H9 (cell line): Measurements from ENCODE around the gene EPS15. TPM values are rescaled to one million over a fixed set of nuclear protein-coding genes. Genes with fewer than 3 reads are reported as not detected.

Source experiments
- DNase-seq: peaks from one replicate; pipeline ENCODE4 v3.0.0-alpha.2; 2017
- H2AFZ ChIP-seq: one replicate; pipeline ENCODE4 v1.6.1; 2013; ENCODE audit warnings: mild to moderate bottlenecking, low read length, control low read depth, moderate library complexity
- H2AK5ac ChIP-seq: 2 replicates; pipeline ENCODE4 v1.6.1; 2013; ENCODE audit warnings: low read length, control low read depth, mixed read lengths; ENCODE audit not compliant: insufficient read length
- H2BK120ac ChIP-seq: one replicate; pipeline ENCODE4 v1.6.1; 2013; ENCODE audit warnings: low read depth, mild to moderate bottlenecking, low read length, control low read depth, inconsistent platforms; ENCODE audit not compliant: poor library complexity, severe bottlenecking
- H2BK12ac ChIP-seq: 2 replicates; pipeline ENCODE4 v1.6.1; 2013; ENCODE audit warnings: low read length, control low read depth, mixed read lengths, low read depth; ENCODE audit not compliant: insufficient read length
- H2BK15ac ChIP-seq: 2 replicates; pipeline ENCODE4 v1.6.1; 2013; ENCODE audit warnings: low read depth, low read length, control low read depth
- H2BK20ac ChIP-seq: one replicate; pipeline ENCODE4 v1.6.1; 2013; ENCODE audit warnings: low read depth, mild to moderate bottlenecking, low read length, control low read depth, inconsistent platforms; ENCODE audit not compliant: poor library complexity, severe bottlenecking
- H2BK5ac ChIP-seq: 2 replicates; pipeline ENCODE4 v1.6.1; 2013; ENCODE audit warnings: low read length, control low read depth, mixed read lengths; ENCODE audit not compliant: insufficient read length
- H3K14ac ChIP-seq: 2 replicates; pipeline ENCODE4 v1.6.1; 2013; ENCODE audit warnings: low read length, control low read depth; ENCODE audit not compliant: insufficient read depth
- H3K18ac ChIP-seq: 2 replicates; pipeline ENCODE4 v1.6.1; 2013; ENCODE audit warnings: low read depth, mild to moderate bottlenecking, mixed read lengths, low read length, control low read depth; ENCODE audit not compliant: insufficient read length
- H3K23ac ChIP-seq: 2 replicates; pipeline ENCODE4 v1.6.1; 2013; ENCODE audit warnings: low read length, control low read depth, mixed read lengths, low read depth; ENCODE audit not compliant: insufficient read length
- H3K23me2 ChIP-seq: 2 replicates; pipeline ENCODE4 v1.6.1; 2013; ENCODE audit warnings: low read depth, mild to moderate bottlenecking, mixed read lengths, low read length, control low read depth; ENCODE audit not compliant: insufficient read length, poor library complexity, severe bottlenecking
- H3K27ac ChIP-seq: 2 replicates; pipeline ENCODE4 v1.5.1; 2013; ENCODE audit warnings: low read length, control low read depth, mixed read lengths, low read depth; ENCODE audit not compliant: insufficient read length
- H3K27me3 ChIP-seq: 2 replicates; pipeline ENCODE4 v1.6.1; 2013; ENCODE audit warnings: low read length, control low read depth, inconsistent platforms; ENCODE audit not compliant: insufficient read depth
- H3K4ac ChIP-seq: 2 replicates; pipeline ENCODE4 v1.6.1; 2013; ENCODE audit warnings: low read depth, mild to moderate bottlenecking, control low read depth, inconsistent platforms, low read length, moderate library complexity
- H3K4me1 ChIP-seq: 2 replicates; pipeline ENCODE4 v1.6.1; 2013; ENCODE audit warnings: low read length, control low read depth, inconsistent platforms; ENCODE audit not compliant: insufficient read depth
- H3K4me2 ChIP-seq: 2 replicates; pipeline ENCODE4 v1.6.1; 2013; ENCODE audit warnings: low read length, control low read depth, mixed read lengths; ENCODE audit not compliant: insufficient read length, insufficient read depth
- H3K56ac ChIP-seq: 2 replicates; pipeline ENCODE4 v1.6.1; 2013; ENCODE audit warnings: low read depth, mild to moderate bottlenecking, mixed read lengths, low read length, control low read depth; ENCODE audit not compliant: insufficient read length
- H3K79me1 ChIP-seq: 2 replicates; pipeline ENCODE4 v1.6.1; 2013; ENCODE audit warnings: low read depth, mild to moderate bottlenecking, moderate library complexity, low read length, control low read depth, inconsistent platforms; ENCODE audit not compliant: insufficient read depth, poor library complexity, severe bottlenecking
- H3K79me2 ChIP-seq: 2 replicates; pipeline ENCODE4 v1.6.1; 2013; ENCODE audit warnings: low read length, control low read depth, inconsistent platforms; ENCODE audit not compliant: insufficient read depth
- H3K9ac ChIP-seq: 2 replicates; pipeline ENCODE4 v1.6.1; 2013; ENCODE audit warnings: low read length, control low read depth, mixed read lengths; ENCODE audit not compliant: insufficient read length; ENCODE audit errors: extremely low read depth
- H3K9me3 ChIP-seq: one replicate; pipeline ENCODE4 v1.6.1; 2013; ENCODE audit warnings: low read depth, low read length, inconsistent platforms; ENCODE audit not compliant: control insufficient read depth
- H3T11ph ChIP-seq: one replicate; pipeline ENCODE4 v1.6.1; 2013; ENCODE audit warnings: mild to moderate bottlenecking, low read length, control low read depth, inconsistent platforms
- H4K20me1 ChIP-seq: one replicate; pipeline ENCODE4 v1.6.1; 2013; ENCODE audit not compliant: control insufficient read depth, insufficient read length, insufficient read depth
- H4K5ac ChIP-seq: 2 replicates; pipeline ENCODE4 v1.6.1; 2013; ENCODE audit warnings: low read depth, mild to moderate bottlenecking, mixed read lengths, low read length, control low read depth; ENCODE audit not compliant: insufficient read length
- H4K8ac ChIP-seq: replicated peaks from 2 replicates; pipeline ENCODE4 v1.6.1; 2013; ENCODE audit warnings: low read length, control low read depth, mixed read lengths, low read depth; ENCODE audit not compliant: insufficient read length
- H4K91ac ChIP-seq: 2 replicates; pipeline ENCODE4 v1.6.1; 2013; ENCODE audit warnings: low read depth, mild to moderate bottlenecking, moderate library complexity, mixed read lengths, low read length, control low read depth; ENCODE audit not compliant: insufficient read length
- H3K27ac Mint-ChIP-seq, 3 experiments: 2 replicates in 2 of 3; 3 replicates in 1 of 3; pipeline ENCODE4 v1.8.0; 2020 to 2021; ENCODE audit warnings: mixed read lengths in 3 of 3, mild to moderate bottlenecking in 1 of 3, moderate library complexity in 1 of 3
- H3K27me3 Mint-ChIP-seq: 2 replicates; pipeline ENCODE4 v1.8.0; 2021; ENCODE audit warnings: low read depth, mild to moderate bottlenecking, moderate library complexity, mixed read lengths
- H3K36me3 Mint-ChIP-seq, 3 experiments: 2 replicates in 2 of 3; 3 replicates in 1 of 3; pipeline ENCODE4 v1.8.0; 2020 to 2021; ENCODE audit warnings: low read depth in 3 of 3, mixed read lengths in 3 of 3; ENCODE audit not compliant: insufficient read depth in 1 of 3
- H3K4me1 Mint-ChIP-seq, 2 experiments: 2 replicates each; pipeline ENCODE4 v1.8.0; 2020; ENCODE audit warnings: mixed read lengths in 2 of 2
- H3K4me3 Mint-ChIP-seq, 2 experiments: 2 replicates in 1 of 2; 3 replicates in 1 of 2; pipeline ENCODE4 v1.8.0; 2020 to 2021; ENCODE audit warnings: mild to moderate bottlenecking in 2 of 2, mixed read lengths in 2 of 2, moderate library complexity in 1 of 2
- H3K9me3 Mint-ChIP-seq, 2 experiments: 2 replicates in 1 of 2; 3 replicates in 1 of 2; pipeline ENCODE4 v1.8.0; 2020; ENCODE audit warnings: mild to moderate bottlenecking in 2 of 2, mixed read lengths in 2 of 2, moderate library complexity in 1 of 2
- WGBS: extraction: QIAGEN DNeasy Blood & Tissue Kit; methylation state at CpG from one replicate; pipeline ENCODE4 v1.1.7; 2013; ENCODE audit warnings: missing lambda C conversion rate, low lambda C conversion rate, mixed read lengths; ENCODE audit not compliant: insufficient read length; ENCODE audit errors: extremely low coverage; 5-methylcytosine and 5-hydroxymethylcytosine counted together
- total RNA-seq: library from RNA; stranded (reverse); gene quantifications from 2 replicates; pipeline ENCODE4 v1.2.1, GENCODE V29; 2021
- TF ChIP-seq, protein P1 (sequence below): fragments of 200-600 bp; sonication (generic); conservative IDR thresholded peaks from 3 replicates; pipeline ENCODE4 v1.8.0; 2021; ENCODE audit warnings: antibody characterized with exemption, mild to moderate bottlenecking

Gene EPS15
- total RNA-seq, 1 experiment from 2014 or later: 44.1 TPM

- Histone ChIP-seq H3K27me3 (no peaks in the 10 kb centered on the region), H3T11ph (no peak overlapping the region), H4K5ac (no peak overlapping the region), H3K9me3 (no peaks in the 10 kb centered on the region), H2BK5ac (peak overlapping the region; percentile 81), H2AFZ (no peak overlapping the region), H3K9ac (no peak overlapping the region), H3K79me1 (no peaks in the 10 kb centered on the region), H2BK15ac (no peak overlapping the region), H4K8ac (no peak overlapping the region), H3K23me2 (no peaks in the 10 kb centered on the region), H4K20me1 (no peaks in the 10 kb centered on the region), H3K79me2 (no peaks in the 10 kb centered on the region), H3K27ac (no peak overlapping the region), H2BK20ac (no peak overlapping the region), H3K4me2 (no peak overlapping the region), H4K91ac (no peak overlapping the region), H3K56ac (no peak overlapping the region), H3K18ac (no peak overlapping the region), H3K4me1 (no peaks in the 10 kb centered on the region), H2BK12ac (no peak overlapping the region), H2BK120ac (no peak overlapping the region), H3K23ac (peak overlapping the region; percentile 64), H3K14ac (no peak overlapping the region), H2AK5ac (no peak overlapping the region), H3K4ac (no peak overlapping the region)
- Mint-ChIP-seq H3K4me1 (peaks cover 4 to 7% of the 10 kb centered on the region in 2 experiments), H3K9me3 (no peaks in the 10 kb centered on the region), H3K4me3 (no peak overlapping the region), H3K27ac (no peak overlapping the region; a peak in 1 of 7 replicates), H3K36me3 (peaks cover 2 to 13% (median 6%) of the 10 kb centered on the region in 3 experiments; a peak in 5 of 7 replicates), H3K27me3 (no peaks in the 10 kb centered on the region)
- TF ChIP-seq, protein P1, sequence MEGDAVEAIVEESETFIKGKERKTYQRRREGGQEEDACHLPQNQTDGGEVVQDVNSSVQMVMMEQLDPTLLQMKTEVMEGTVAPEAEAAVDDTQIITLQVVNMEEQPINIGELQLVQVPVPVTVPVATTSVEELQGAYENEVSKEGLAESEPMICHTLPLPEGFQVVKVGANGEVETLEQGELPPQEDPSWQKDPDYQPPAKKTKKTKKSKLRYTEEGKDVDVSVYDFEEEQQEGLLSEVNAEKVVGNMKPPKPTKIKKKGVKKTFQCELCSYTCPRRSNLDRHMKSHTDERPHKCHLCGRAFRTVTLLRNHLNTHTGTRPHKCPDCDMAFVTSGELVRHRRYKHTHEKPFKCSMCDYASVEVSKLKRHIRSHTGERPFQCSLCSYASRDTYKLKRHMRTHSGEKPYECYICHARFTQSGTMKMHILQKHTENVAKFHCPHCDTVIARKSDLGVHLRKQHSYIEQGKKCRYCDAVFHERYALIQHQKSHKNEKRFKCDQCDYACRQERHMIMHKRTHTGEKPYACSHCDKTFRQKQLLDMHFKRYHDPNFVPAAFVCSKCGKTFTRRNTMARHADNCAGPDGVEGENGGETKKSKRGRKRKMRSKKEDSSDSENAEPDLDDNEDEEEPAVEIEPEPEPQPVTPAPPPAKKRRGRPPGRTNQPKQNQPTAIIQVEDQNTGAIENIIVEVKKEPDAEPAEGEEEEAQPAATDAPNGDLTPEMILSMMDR: no peak
- no CpG with 5 or more reads among the region's 2 CpGs for WGBS
- DNase-seq: no peak
Observed at GRCh38 chr1:51415963-51416362, 103.1 kb downstream of the EPS15 start.
